IPS-18a (cell line): ENCODE measurements around the gene SSR3.

Experiments
- H3K27ac ChIP-seq: one replicate; pipeline ENCODE4 v1.5.1; 2013; ENCODE audit warnings: low read length
- H3K27me3 ChIP-seq: one replicate; pipeline ENCODE4 v1.6.1; 2013; ENCODE audit warnings: mild to moderate bottlenecking, low read length; ENCODE audit not compliant: control insufficient read depth, insufficient read depth
- H3K36me3 ChIP-seq: one replicate; pipeline ENCODE4 v1.6.1; 2013; ENCODE audit warnings: low read depth, low read length; ENCODE audit not compliant: control insufficient read depth
- H3K4me1 ChIP-seq: one replicate; pipeline ENCODE4 v1.6.1; 2013; ENCODE audit warnings: low read depth, low read length; ENCODE audit not compliant: control insufficient read depth
- H3K4me3 ChIP-seq: one replicate; pipeline ENCODE4 v1.5.1; 2013; ENCODE audit warnings: low read length
- H3K9ac ChIP-seq: one replicate; pipeline ENCODE4 v1.6.1; 2013; ENCODE audit warnings: mild to moderate bottlenecking, low read length, moderate library complexity
- H3K9me3 ChIP-seq: one replicate; pipeline ENCODE4 v1.6.1; 2013; ENCODE audit warnings: low read depth, low read length; ENCODE audit not compliant: control insufficient read depth

SSR3 gene

DNA sequence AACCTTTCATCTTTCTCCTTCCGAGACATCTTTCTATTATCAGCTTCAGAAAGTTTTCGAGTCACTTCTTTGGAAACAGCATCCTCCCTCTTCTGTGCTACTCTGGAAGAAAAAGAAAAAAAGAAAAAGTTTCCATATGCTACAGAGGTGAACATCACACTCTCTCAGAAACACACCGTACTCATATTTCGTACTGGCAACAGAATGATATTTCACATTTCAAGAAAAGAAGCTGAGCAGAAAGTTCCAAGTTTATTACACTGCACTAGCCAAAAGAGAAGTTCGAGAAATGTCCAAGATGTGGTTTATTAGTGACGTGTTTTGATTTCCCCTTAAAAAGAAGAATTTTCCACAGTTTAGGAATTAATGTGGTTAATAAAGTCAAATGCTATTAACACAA, 6.0 kb downstream of the SSR3 start:
- Histone ChIP-seq H3K27ac (no peak overlapping the region), H3K36me3 (peaks cover 85% of the 10 kb centered on the region), H3K4me1 (no peaks in the 10 kb centered on the region), H3K9ac (no peak overlapping the region), H3K27me3 (no peaks in the 10 kb centered on the region), H3K4me3 (no peak overlapping the region), H3K9me3 (no peaks in the 10 kb centered on the region)

DNA sequence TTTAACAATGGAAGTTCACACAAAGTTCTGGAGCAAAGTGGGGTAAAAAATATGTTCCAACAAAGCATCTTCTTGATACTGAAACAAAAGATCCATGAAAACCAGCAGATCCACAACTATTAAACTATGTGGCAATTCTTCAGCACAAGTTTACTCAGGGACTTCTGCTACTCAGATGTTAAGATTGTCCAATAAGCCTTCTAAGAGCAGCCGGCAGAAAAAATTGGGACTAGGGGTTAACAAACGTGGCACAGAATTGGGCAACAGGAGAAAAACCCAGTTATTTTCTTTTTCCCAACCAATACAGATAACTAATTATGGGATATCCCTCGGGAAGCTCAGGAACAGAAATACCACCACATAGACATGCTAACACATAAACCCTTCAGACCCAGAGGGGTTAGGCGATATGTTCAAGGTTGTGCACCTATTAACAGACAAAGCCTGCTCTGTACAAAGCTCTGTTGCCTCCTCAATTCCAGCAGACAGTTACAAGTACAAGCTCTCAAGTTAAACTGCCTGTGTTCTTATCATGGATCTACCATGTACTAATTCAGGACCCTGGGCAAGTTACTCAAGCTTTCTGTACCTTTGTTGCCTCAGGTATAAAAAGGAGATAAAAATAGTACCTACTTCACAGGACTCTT, 6.8 kb downstream of the SSR3 start:
- no peaks in the 10 kb centered on the region for H3K27me3 ChIP-seq
- H3K9me3 ChIP-seq, result no peaks in the 10 kb centered on the region
- no peak overlapping the region for H3K4me3 ChIP-seq
- peaks cover 92% of the 10 kb centered on the region for H3K36me3 ChIP-seq
- no peak overlapping the region for H3K9ac ChIP-seq
- no peaks in the 10 kb centered on the region for H3K4me1 ChIP-seq
- no peak overlapping the region for H3K27ac ChIP-seq

DNA sequence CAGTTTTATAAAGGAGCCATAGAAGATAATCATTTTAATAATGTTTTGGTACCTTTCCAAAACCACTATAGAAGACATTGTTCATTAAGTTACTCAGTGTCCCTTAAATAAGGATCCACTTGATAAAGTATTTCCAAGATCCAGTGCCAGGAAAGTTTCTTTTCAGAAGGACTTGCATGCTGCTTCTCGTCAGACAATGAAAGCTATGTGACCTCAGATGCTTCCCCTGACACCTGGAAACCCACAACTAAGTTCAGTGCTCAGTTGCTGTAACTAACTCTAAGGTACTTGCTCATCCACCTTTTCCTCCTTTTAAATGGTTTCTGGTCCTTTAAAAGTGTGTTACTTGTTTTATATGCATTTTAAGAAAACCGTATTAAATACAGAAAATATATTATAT, 7.3 kb downstream of the SSR3 start:
- H3K9ac ChIP-seq, result no peak overlapping the region
- H3K4me3 ChIP-seq, result no peak overlapping the region
- H3K36me3 ChIP-seq, result peaks cover 92% of the 10 kb centered on the region
- H3K27me3 ChIP-seq, result no peaks in the 10 kb centered on the region
- H3K9me3 ChIP-seq, result no peaks in the 10 kb centered on the region
- no peak overlapping the region for H3K27ac ChIP-seq
- H3K4me1 ChIP-seq, result no peaks in the 10 kb centered on the region

DNA sequence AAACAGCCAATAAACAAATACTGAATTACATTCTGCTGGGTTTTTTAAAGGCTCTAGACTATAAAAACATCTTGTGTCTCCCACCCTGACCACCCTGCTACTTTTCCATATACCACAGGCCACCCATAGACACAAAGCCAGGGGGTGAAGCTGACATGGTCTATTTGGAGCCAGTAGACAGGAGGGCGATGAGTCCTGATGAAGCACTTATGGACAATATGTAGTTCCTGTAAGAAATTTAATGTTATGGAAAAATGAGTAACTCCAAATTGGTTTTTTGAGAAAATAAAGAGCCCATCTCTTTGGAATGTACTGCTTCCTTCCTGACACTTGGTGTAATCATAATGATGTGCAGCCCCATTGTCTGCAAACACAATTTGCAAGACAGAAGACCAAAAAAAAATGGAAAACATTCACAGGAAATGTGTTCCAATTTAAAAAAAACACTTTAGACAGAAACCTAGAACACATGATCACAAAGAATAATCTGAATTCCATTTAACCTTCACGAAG, 11.8 kb downstream of the SSR3 start:
- Histone ChIP-seq H3K9ac (no peak overlapping the region), H3K4me1 (no peaks in the 10 kb centered on the region), H3K27ac (no peak overlapping the region), H3K4me3 (no peak overlapping the region), H3K36me3 (peaks cover 79% of the 10 kb centered on the region), H3K9me3 (no peaks in the 10 kb centered on the region), H3K27me3 (no peaks in the 10 kb centered on the region)

GRCh38 chr3:156542101-156543042, 12.5 kb downstream of the SSR3 start:
- Histone ChIP-seq H3K9me3 (no peaks in the 10 kb centered on the region), H3K27ac (no peak overlapping the region), H3K4me1 (no peaks in the 10 kb centered on the region), H3K9ac (no peak overlapping the region), H3K36me3 (peaks cover 76% of the 10 kb centered on the region), H3K27me3 (no peaks in the 10 kb centered on the region), H3K4me3 (no peak overlapping the region)

DNA sequence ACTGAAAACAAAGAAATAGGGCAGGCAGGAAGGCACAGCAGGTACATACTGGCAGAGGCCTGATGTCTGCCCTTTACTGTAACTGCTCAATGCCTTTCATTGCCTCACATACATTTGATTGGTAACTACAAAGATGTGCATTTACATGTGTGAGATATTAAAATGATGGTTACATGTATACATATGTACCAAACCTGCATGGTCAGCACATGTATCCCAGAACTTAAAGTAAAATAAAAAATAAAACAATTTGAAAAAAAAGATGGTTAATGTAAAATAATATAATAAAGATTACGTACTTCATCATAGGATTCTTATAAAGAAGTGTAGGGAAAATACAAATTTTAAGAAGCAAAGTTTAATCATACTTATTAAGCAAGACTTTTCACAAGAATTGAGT, 15.1 kb downstream of the SSR3 start:
- H3K4me3 ChIP-seq, result no peak overlapping the region
- H3K27me3 ChIP-seq, result no peaks in the 10 kb centered on the region
- no peak overlapping the region for H3K9ac ChIP-seq
- H3K27ac ChIP-seq, result no peak overlapping the region
- peaks cover 51% of the 10 kb centered on the region for H3K36me3 ChIP-seq
- no peaks in the 10 kb centered on the region for H3K4me1 ChIP-seq
- no peaks in the 10 kb centered on the region for H3K9me3 ChIP-seq

GRCh38 chr3:156539051-156539450, 15.9 kb downstream of the SSR3 start:
- no peak overlapping the region for H3K4me3 ChIP-seq
- peaks cover 44% of the 10 kb centered on the region for H3K36me3 ChIP-seq
- no peak overlapping the region for H3K27ac ChIP-seq
- no peaks in the 10 kb centered on the region for H3K9me3 ChIP-seq
- H3K27me3 ChIP-seq, result no peaks in the 10 kb centered on the region
- H3K9ac ChIP-seq, result no peak overlapping the region
- H3K4me1 ChIP-seq, result peaks cover under 1% of the 10 kb centered on the region

DNA sequence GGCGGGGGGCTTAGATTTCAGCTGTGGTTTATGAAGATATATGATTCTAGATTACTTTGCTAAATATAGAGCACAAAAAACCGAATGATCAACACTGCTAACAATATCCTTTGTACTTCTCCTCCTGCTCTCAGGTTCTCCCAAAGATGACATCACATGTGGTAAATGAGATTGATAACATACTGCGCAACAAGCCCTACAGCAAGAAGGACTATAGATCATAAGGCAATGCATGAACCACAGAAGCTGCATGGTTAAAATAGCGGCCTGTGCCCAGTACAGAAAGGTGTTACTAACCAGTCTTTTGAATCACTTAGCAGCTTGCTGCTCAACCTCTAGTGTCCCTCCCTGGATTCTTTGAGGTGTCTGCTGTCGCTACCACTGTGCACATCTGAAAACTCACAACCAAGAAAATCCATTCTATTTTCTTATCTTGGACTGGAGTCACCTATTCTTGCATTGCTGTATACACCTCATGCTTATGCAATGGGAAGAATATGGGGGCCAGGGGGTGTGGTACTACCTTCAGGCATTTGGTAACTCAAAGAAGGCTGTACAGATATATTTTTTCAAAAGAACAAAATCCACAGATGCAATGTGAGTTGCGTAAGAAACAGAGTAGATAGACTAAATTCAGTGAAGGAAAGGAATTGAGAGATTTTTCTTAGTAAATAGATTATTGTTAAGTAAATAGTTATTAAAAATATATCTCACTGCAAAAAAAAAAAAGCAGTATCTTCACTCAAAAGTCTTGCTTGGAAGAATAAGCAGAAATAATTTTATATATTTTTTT, 18.2 kb downstream of the SSR3 start:
- H3K9me3 ChIP-seq, result no peaks in the 10 kb centered on the region
- H3K4me1 ChIP-seq, result peaks cover 8% of the 10 kb centered on the region
- H3K9ac ChIP-seq, result no peak overlapping the region
- no peak overlapping the region for H3K27ac ChIP-seq
- H3K36me3 ChIP-seq, result peaks cover 21% of the 10 kb centered on the region
- no peak overlapping the region for H3K4me3 ChIP-seq
- H3K27me3 ChIP-seq, result no peaks in the 10 kb centered on the region

DNA sequence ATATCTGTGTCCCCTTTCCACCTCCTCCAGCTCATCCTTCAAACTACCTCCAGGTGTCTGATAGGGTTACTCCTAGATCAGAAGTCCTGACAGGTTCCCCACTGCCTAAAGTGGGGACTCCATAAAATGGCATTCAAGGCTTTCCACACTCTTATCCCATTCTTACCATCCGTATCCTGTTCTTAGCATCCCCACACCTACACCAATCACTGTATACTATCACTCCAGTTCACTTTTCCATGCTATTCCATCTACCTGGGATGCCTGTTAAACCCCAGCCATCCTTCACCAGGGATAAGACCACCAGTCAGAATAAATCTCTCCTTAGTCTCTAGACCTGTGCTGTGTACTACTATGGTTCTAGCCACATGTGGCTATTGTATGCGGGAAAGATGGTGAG, 19.1 kb downstream of the SSR3 start:
- Histone ChIP-seq H3K9ac (no peak overlapping the region), H3K4me1 (peaks cover 8% of the 10 kb centered on the region), H3K27ac (no peak overlapping the region), H3K4me3 (no peak overlapping the region), H3K36me3 (peaks cover 15% of the 10 kb centered on the region), H3K27me3 (no peaks in the 10 kb centered on the region), H3K9me3 (no peaks in the 10 kb centered on the region)

GRCh38 chr3:156535162-156535627, 19.7 kb downstream of the SSR3 start:
- H3K36me3 ChIP-seq, result peaks cover 12% of the 10 kb centered on the region
- no peak overlapping the region for H3K27ac ChIP-seq
- H3K4me1 ChIP-seq, result peaks cover 8% of the 10 kb centered on the region
- no peaks in the 10 kb centered on the region for H3K9me3 ChIP-seq
- no peak overlapping the region for H3K4me3 ChIP-seq
- H3K9ac ChIP-seq, result no peak overlapping the region
- no peaks in the 10 kb centered on the region for H3K27me3 ChIP-seq

GRCh38 chr3:156533205-156533604, 21.7 kb downstream of the SSR3 start:
- peaks cover 8% of the 10 kb centered on the region for H3K4me1 ChIP-seq
- no peaks in the 10 kb centered on the region for H3K27me3 ChIP-seq
- no peak overlapping the region for H3K27ac ChIP-seq
- H3K9me3 ChIP-seq, result no peaks in the 10 kb centered on the region
- H3K9ac ChIP-seq, result no peak overlapping the region
- H3K36me3 ChIP-seq, result peaks cover 4% of the 10 kb centered on the region
- H3K4me3 ChIP-seq, result no peak overlapping the region
